BLaER1 treated with 17β-estradiol and CSF1 and Interleukin-3, amounts not matched to agents 10 nM and 100 nM (cell line): Measurements from ENCODE around the gene SPOP.

ENCODE experiments used
- H3K27ac ChIP-seq, 11 experiments: shearing (Covaris generic); formaldehyde crosslinking; 2 replicates each; pipeline ENCODE4 v1.8.1; 2022
- H3K27me3 ChIP-seq, 11 experiments: shearing (Covaris generic); formaldehyde crosslinking; 2 replicates each; pipeline ENCODE4 v1.8.1; 2022
- H3K36me3 ChIP-seq, 11 experiments: shearing (Covaris generic); formaldehyde crosslinking; 2 replicates each; pipeline ENCODE4 v1.8.1; 2022
- H3K4me1 ChIP-seq, 10 experiments: shearing (Covaris generic); formaldehyde crosslinking; 2 replicates each; pipeline ENCODE4 v1.8.1; 2022
- H3K4me2 ChIP-seq, 11 experiments: shearing (Covaris generic); formaldehyde crosslinking; 2 replicates each; pipeline ENCODE4 v1.8.1; 2022
- H3K4me3 ChIP-seq, 10 experiments: shearing (Covaris generic); formaldehyde crosslinking; 2 replicates each; pipeline ENCODE4 v1.8.1; 2022
- H3K9ac ChIP-seq, 11 experiments: shearing (Covaris generic); formaldehyde crosslinking; 2 replicates each; pipeline ENCODE4 v1.8.1; 2022
- H3K9me3 ChIP-seq, 11 experiments: shearing (Covaris generic); formaldehyde crosslinking; replicated peaks in 1 of 11; 2 replicates each; pipeline ENCODE4 v1.8.1; 2022
- H4K20me1 ChIP-seq, 11 experiments: shearing (Covaris generic); formaldehyde crosslinking; 2 replicates each; pipeline ENCODE4 v1.8.1; 2022
- Cebpa-rat ChIP-seq, 11 experiments: shearing (Covaris generic); IDR thresholded peaks; 2 replicates each; pipeline ENCODE4 v1.8.1; 2022

Gene SPOP

GRCh38 chr17:49588726-49589576 lies 88.9 kb downstream of the SPOP start:
- Histone ChIP-seq H3K27me3 (no peaks in the 10 kb centered on the region), H3K9ac (no peak overlapping the region), H3K36me3 (peaks cover 0 to 24% (median 8%) of the 10 kb centered on the region in 11 experiments; a peak in 13 of 22 replicates), H3K9me3 (no peaks in the 10 kb centered on the region), H3K4me3 (no peak overlapping the region), H4K20me1 (peaks cover 0 to 11% (median 0%) of the 10 kb centered on the region in 11 experiments; a peak in 2 of 22 replicates), H3K4me1 (peaks cover 0 to 8% (median 0%) of the 10 kb centered on the region in 10 experiments; a peak in 6 of 20 replicates), H3K4me2 (no peak overlapping the region), H3K27ac (no peak overlapping the region)
- TF ChIP-seq Cebpa-rat (IDR thresholded peaks at IDR 0.05): no peak

GRCh38 chr17:49588312-49588711 lies 89.6 kb downstream of the SPOP start:
- Histone ChIP-seq H3K27ac (no peak overlapping the region), H3K4me3 (no peak overlapping the region), H3K4me1 (peaks cover 0 to 12% (median 4%) of the 10 kb centered on the region in 10 experiments; a peak in 6 of 20 replicates), H3K9me3 (no peaks in the 10 kb centered on the region), H3K27me3 (no peaks in the 10 kb centered on the region), H3K4me2 (no peak overlapping the region), H3K9ac (no peak overlapping the region), H4K20me1 (peaks cover 0 to 11% (median 0%) of the 10 kb centered on the region in 11 experiments; a peak in 2 of 22 replicates), H3K36me3 (peaks cover 0 to 18% (median 2%) of the 10 kb centered on the region in 11 experiments; a peak in 3 of 22 replicates)
- TF ChIP-seq Cebpa-rat (IDR thresholded peaks at IDR 0.05): no peak

GRCh38 chr17:49587366-49588073 lies 90.4 kb downstream of the SPOP start:
- Histone ChIP-seq H3K9ac (no peak overlapping the region), H3K4me2 (0 out of 22 replicates have a peak overlapping the region, but pooled peaks of 1 of the 11 experiments have one; percentile 8), H3K27ac (no peak overlapping the region), H3K4me3 (no peak overlapping the region), H4K20me1 (peaks cover 0 to 11% (median 0%) of the 10 kb centered on the region in 11 experiments; a peak in 2 of 22 replicates), H3K36me3 (peaks cover 0 to 10% (median 0%) of the 10 kb centered on the region in 11 experiments; a peak in 2 of 22 replicates), H3K27me3 (no peaks in the 10 kb centered on the region), H3K4me1 (peaks cover 0 to 13% (median 5%) of the 10 kb centered on the region in 10 experiments; a peak in 6 of 20 replicates), H3K9me3 (no peaks in the 10 kb centered on the region)
- no peak for TF ChIP-seq Cebpa-rat (IDR thresholded peaks at IDR 0.05)

GRCh38 chr17:49585422-49586027 lies 92.4 kb downstream of the SPOP start:
- Histone ChIP-seq H3K9ac (no peak overlapping the region), H3K36me3 (0 out of 22 replicates have a peak, but pooled peaks cover 0 to 1% (median 0%) of the 10 kb centered on the region in 11 experiments), H3K27ac (no peak overlapping the region), H4K20me1 (peaks cover 0 to 11% (median 0%) of the 10 kb centered on the region in 11 experiments; a peak in 3 of 22 replicates), H3K4me3 (no peak overlapping the region), H3K9me3 (no peaks in the 10 kb centered on the region), H3K4me1 (peaks cover 0 to 13% (median 5%) of the 10 kb centered on the region in 10 experiments; a peak in 6 of 20 replicates), H3K4me2 (no peak overlapping the region), H3K27me3 (no peaks in the 10 kb centered on the region)
- no peak for TF ChIP-seq Cebpa-rat (IDR thresholded peaks at IDR 0.05)

GRCh38 chr17:49583889-49584288 lies 94.0 kb downstream of the SPOP start:
- Histone ChIP-seq H3K4me3 (no peak overlapping the region), H3K4me1 (peaks cover 0 to 13% (median 5%) of the 10 kb centered on the region in 10 experiments; a peak in 6 of 20 replicates), H3K9ac (no peak overlapping the region), H3K27me3 (peaks cover 0 to 3% (median 0%) of the 10 kb centered on the region in 11 experiments; a peak in 4 of 22 replicates), H3K36me3 (no peaks in the 10 kb centered on the region), H3K27ac (no peak overlapping the region), H3K9me3 (no peaks in the 10 kb centered on the region), H3K4me2 (no peak overlapping the region), H4K20me1 (peaks cover 0 to 11% (median 0%) of the 10 kb centered on the region in 11 experiments; a peak in 3 of 22 replicates)
- no peak for TF ChIP-seq Cebpa-rat (IDR thresholded peaks at IDR 0.05)

- H3K36me3 ChIP-seq: no peaks in the 10 kb centered on the region
- H3K4me2 ChIP-seq: no peak overlapping the region
- H3K27me3 ChIP-seq: peaks cover 3 to 9% (median 5%) of the 10 kb centered on the region in 11 experiments
- no peak overlapping the region for H3K9ac ChIP-seq
- H3K27ac ChIP-seq: no peak overlapping the region
- no peaks in the 10 kb centered on the region for H3K9me3 ChIP-seq
- H4K20me1 ChIP-seq: peaks cover 0 to 9% (median 0%) of the 10 kb centered on the region in 11 experiments; a peak in 2 of 22 replicates
- no peak for TF ChIP-seq Cebpa-rat (IDR thresholded peaks at IDR 0.05)
- H3K4me1 ChIP-seq: peaks cover 0 to 13% (median 5%) of the 10 kb centered on the region in 10 experiments; a peak in 6 of 20 replicates
- H3K4me3 ChIP-seq: no peak overlapping the region
Observed at GRCh38 chr17:49583226-49583625, 94.7 kb downstream of the SPOP start.

- H3K4me1 ChIP-seq: peaks cover 0 to 13% (median 5%) of the 10 kb centered on the region in 10 experiments; a peak in 5 of 20 replicates
- H3K27ac ChIP-seq: no peak overlapping the region
- TF ChIP-seq Cebpa-rat (IDR thresholded peaks at IDR 0.05): no peak
- H3K9ac ChIP-seq: peak overlapping the region in 1 of 11 experiments; percentile 11; a peak in 1 of 22 replicates
- peaks cover 0 to 5% (median 0%) of the 10 kb centered on the region in 11 experiments; a peak in 3 of 22 replicates for H4K20me1 ChIP-seq
- H3K36me3 ChIP-seq: no peaks in the 10 kb centered on the region
- H3K27me3 ChIP-seq: peaks cover 7 to 14% (median 10%) of the 10 kb centered on the region in 11 experiments
- H3K4me2 ChIP-seq: no peak overlapping the region
- H3K9me3 ChIP-seq: no peaks in the 10 kb centered on the region
- no peak overlapping the region for H3K4me3 ChIP-seq
Observed at GRCh38 chr17:49582789-49583188, 95.1 kb downstream of the SPOP start.

GRCh38 chr17:49582055-49582722 lies 95.7 kb downstream of the SPOP start:
- Histone ChIP-seq H3K36me3 (no peaks in the 10 kb centered on the region), H3K9me3 (no peaks in the 10 kb centered on the region), H3K27me3 (peaks cover 13 to 20% (median 16%) of the 10 kb centered on the region in 11 experiments), H3K4me2 (no peak overlapping the region), H4K20me1 (peaks cover 0 to 7% (median 0%) of the 10 kb centered on the region in 11 experiments; a peak in 9 of 22 replicates), H3K9ac (peak overlapping the region in 1 of 11 experiments; percentile 11; a peak in 1 of 22 replicates), H3K4me3 (no peak overlapping the region), H3K27ac (no peak overlapping the region), H3K4me1 (peaks cover 2 to 14% (median 9%) of the 10 kb centered on the region in 10 experiments; a peak in 16 of 20 replicates)
- no peak for TF ChIP-seq Cebpa-rat (IDR thresholded peaks at IDR 0.05)
